Glomerular endothelial cell (primary cell): ENCODE results near the gene KRTAP27-1. TPM values are rescaled to one million over a fixed set of nuclear protein-coding genes. Genes with fewer than 3 reads are reported as not detected.

Source experiments
- DNase-seq: peaks from one replicate; pipeline ENCODE4 v3.0.0-alpha.2; 2011; ENCODE audit warnings: low read depth, low spot score; ENCODE audit errors: extremely low read depth
- total RNA-seq: library from RNA; depleted of rRNA; stranded (reverse); fragments of >200 nt; gene quantifications from 2 replicates; pipeline ENCODE4 v1.2.3, GENCODE V29; 2015

The KRTAP27-1 gene
- total RNA-seq, 1 donor from 2014 or later, result not detected

- no peak for DNase-seq
These were observed 32.4 kb downstream of the KRTAP27-1 start for GRCh38 chr21:30305136-30305535.

DNA sequence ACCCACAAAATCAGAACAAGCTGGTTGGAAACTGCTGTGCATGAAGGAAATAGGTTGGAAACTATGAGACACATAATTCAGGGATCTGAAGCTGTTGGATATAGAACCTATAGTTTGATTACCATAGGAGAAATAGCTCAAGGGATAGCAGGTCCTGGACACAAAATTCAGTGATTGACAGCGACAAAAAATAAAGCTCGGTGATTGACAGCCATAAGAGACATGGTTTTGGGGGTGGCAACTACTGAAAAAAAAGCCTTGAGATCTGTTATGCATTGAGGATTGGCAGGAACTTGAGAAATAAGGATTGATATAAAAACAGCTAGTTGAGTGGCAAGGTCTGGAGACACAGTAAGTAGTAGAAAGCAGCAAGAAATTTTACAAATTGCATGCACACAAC is 48.3 kb downstream of the KRTAP27-1 start, which contains the start of gene KRTAP25-1:
Gene KRTAP25-1 (minus strand): TSS at position 300 of the 400 bp plus-strand sequence. CDS start 24 bp downstream, at position 276.
- DNase-seq, result no peak

Other genes with a start within 250 kb of the KRTAP27-1 start
- not detected in 2 replicates for gene CLDN17, start 170.9 kb downstream of the KRTAP27-1 start, total RNA-seq
- gene CLDN8, start 121.6 kb downstream of the KRTAP27-1 start, total RNA-seq, result not detected in 2 replicates
- not detected in 2 replicates for gene KRTAP24-1, start 54.7 kb downstream of the KRTAP27-1 start, total RNA-seq
- gene KRTAP25-1, start 48.2 kb downstream of the KRTAP27-1 start, total RNA-seq, result not detected in 2 replicates
- not detected in 2 replicates for gene KRTAP26-1, start 17.4 kb downstream of the KRTAP27-1 start, total RNA-seq
- not detected in 2 replicates for gene KRTAP23-1, start 10.9 kb upstream of the KRTAP27-1 start, total RNA-seq
- gene KRTAP13-2, start 34.6 kb upstream of the KRTAP27-1 start, total RNA-seq, result not detected in 2 replicates
- not detected in 2 replicates for gene KRTAP13-1, start 58.3 kb upstream of the KRTAP27-1 start, total RNA-seq
- not detected in 2 replicates for gene KRTAP13-3, start 88.2 kb upstream of the KRTAP27-1 start, total RNA-seq
- gene KRTAP13-4, start 92.5 kb upstream of the KRTAP27-1 start, total RNA-seq, result not detected in 2 replicates
- not detected in 2 replicates for gene KRTAP15-1, start 102.6 kb upstream of the KRTAP27-1 start, total RNA-seq
- not detected in 2 replicates for gene KRTAP19-1, start 142.7 kb upstream of the KRTAP27-1 start, total RNA-seq
- gene KRTAP19-2, start 149.7 kb upstream of the KRTAP27-1 start, total RNA-seq, result not detected in 2 replicates
- gene KRTAP19-3, start 154.3 kb upstream of the KRTAP27-1 start, total RNA-seq, result not detected in 2 replicates
- not detected in 2 replicates for gene KRTAP19-4, start 159.5 kb upstream of the KRTAP27-1 start, total RNA-seq
- not detected in 2 replicates for gene KRTAP19-5, start 164.4 kb upstream of the KRTAP27-1 start, total RNA-seq
- gene KRTAP19-6, start 204.2 kb upstream of the KRTAP27-1 start, total RNA-seq, result not detected in 2 replicates
- not detected in 2 replicates for gene KRTAP19-7, start 223.6 kb upstream of the KRTAP27-1 start, total RNA-seq